Activated naive CD4-positive, alpha-beta T cell treated with anti-CD3 and anti-CD28 coated beads, Interleukin-2, amount 50 U/mL, for 24 hours (primary cell): ENCODE measurements around the gene KLHDC7B.

Source experiments
- H3K27ac Mint-ChIP-seq: one replicate; pipeline ENCODE4 v1.8.0; 2021; ENCODE audit warnings: mild to moderate bottlenecking, mixed read lengths
- H3K27me3 Mint-ChIP-seq: one replicate; pipeline ENCODE4 v1.8.0; 2021; ENCODE audit warnings: mixed read lengths
- H3K36me3 Mint-ChIP-seq: one replicate; pipeline ENCODE4 v1.8.0; 2021; ENCODE audit warnings: mixed read lengths
- H3K4me1 Mint-ChIP-seq: one replicate; pipeline ENCODE4 v1.8.0; 2021; ENCODE audit warnings: mixed read lengths
- H3K4me3 Mint-ChIP-seq: one replicate; pipeline ENCODE4 v1.8.0; 2021; ENCODE audit warnings: mild to moderate bottlenecking, mixed read lengths
- H3K9me3 Mint-ChIP-seq: one replicate; pipeline ENCODE4 v1.8.0; 2021; ENCODE audit warnings: mixed read lengths

The KLHDC7B gene

DNA sequence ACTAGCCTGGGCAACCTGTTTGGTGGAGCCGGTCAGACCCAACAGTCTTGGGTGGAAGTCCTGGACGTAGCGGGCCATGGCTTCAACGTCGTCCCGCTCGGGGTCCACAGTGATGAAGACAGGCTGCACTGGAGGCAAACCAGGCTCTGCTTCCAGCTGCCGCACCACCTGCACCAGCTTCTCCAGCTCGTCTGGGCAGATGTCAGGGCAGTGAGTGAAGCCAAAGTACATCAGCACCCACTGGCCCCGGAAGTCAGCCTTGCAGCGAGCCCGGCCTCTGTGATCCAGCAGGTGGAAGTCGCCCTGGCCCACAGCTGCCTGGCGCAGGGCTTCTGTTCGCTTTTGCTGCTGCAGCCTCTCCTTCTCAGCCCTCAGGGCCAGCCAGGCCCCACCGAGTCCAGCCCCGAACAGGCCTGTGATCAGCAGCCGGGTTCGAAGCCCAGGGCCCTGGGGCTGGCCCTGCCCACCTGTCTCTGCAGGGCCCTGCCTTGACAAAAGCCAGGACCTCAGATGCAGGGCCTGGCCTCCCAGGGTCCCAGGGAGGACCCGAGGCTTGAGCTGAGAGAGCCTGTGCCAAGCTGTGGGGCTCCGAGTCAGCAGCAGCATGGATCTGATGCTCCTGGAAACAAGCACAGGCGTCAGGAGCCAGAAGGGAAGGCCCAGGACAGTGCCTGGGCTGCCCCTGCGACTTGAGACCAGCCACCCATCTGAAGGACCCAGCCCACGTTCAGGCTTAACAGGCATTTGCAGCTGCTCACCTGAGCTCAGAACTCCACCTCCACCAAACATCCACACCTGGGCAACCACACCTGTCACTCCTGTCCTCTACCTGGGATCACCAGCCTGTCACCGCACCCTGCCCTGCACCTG lies 21.7 kb upstream of the KLHDC7B start:
- Mint-ChIP-seq H3K4me1 (peaks cover 28% of the 10 kb centered on the region), H3K9me3 (no peaks in the 10 kb centered on the region), H3K36me3 (peaks cover 5% of the 10 kb centered on the region), H3K27me3 (no peaks in the 10 kb centered on the region), H3K4me3 (peak overlapping the region; percentile 97), H3K27ac (peak overlapping the region; percentile 79)

DNA sequence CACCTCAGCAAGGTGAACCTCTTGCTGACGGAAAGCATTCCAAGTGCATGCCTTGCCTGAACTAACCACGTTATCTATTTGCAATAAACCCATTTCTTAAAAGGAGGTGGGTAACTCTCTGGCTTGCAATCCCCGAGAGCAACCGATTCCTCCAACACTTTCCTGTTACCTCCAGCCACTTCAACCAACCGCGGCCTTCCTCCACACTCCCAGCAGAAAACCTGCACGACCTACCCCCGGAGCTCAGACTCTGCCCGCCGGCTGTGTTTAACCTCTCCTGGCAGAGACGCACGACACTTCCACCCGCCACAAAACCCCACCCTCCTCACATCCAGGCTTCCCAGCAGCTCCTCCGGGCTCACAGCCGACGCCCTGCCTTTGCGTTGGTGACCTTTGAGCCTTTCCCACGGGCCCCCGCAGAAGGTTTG lies 21.0 kb upstream of the KLHDC7B start:
- peak overlapping the region; percentile 79 for H3K27ac Mint-ChIP-seq
- H3K4me3 Mint-ChIP-seq, result peak overlapping the region; percentile 97
- H3K36me3 Mint-ChIP-seq, result peaks cover 5% of the 10 kb centered on the region
- peaks cover 28% of the 10 kb centered on the region for H3K4me1 Mint-ChIP-seq
- no peaks in the 10 kb centered on the region for H3K27me3 Mint-ChIP-seq
- H3K9me3 Mint-ChIP-seq, result no peaks in the 10 kb centered on the region

DNA sequence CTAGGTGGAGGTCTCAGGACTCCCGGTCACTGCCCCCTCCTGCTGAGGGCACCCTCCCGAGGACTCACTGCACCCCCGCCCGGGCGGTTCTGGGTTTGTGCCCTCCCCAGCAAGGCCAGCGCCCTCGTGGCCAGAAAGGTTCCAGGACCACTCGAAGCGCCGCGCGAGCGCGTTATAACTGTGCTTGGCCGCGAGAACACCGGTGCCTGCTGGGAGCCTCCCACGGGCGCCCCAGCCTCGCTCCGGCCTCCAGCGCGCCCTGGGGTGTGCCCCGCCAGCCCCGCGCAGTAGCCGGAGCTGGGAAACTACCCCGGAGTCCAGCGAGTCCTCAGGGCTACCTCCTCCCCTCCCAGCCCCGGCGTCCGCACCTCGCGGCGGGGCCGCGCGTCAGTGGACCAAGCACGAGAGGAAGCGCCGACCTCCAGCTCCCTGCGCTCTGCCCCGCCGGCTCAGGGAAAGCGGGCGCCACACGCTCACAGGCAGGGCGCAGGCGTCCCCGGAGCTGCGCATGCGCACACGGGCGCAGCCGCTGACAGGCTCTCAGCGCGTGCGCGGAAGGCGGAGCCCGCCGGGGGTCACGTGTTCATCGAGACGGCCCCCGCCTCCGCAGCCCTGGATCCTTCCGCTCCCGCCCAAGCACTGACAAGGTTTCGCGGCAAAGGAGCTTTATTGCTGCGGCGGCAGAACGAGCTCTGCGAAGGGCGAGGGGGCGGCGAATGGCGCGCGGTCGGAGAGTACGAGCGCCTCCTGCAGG lies 20.4 kb upstream of the KLHDC7B start, which contains the start of gene SCO2:
Gene SCO2, minus strand, starts transcription at position 495 of the 754 bp plus-strand sequence. CDS start 1,187 bp downstream, outside the sequence.
- Mint-ChIP-seq H3K4me3 (peak within 1 kb of the TSS; percentile 97), H3K27me3 (no peaks in the 10 kb centered on the region), H3K4me1 (peaks cover 28% of the 10 kb centered on the region), H3K9me3 (no peaks in the 10 kb centered on the region), H3K27ac (peak within 1 kb of the TSS; percentile 83), H3K36me3 (peaks cover 5% of the 10 kb centered on the region)

DNA sequence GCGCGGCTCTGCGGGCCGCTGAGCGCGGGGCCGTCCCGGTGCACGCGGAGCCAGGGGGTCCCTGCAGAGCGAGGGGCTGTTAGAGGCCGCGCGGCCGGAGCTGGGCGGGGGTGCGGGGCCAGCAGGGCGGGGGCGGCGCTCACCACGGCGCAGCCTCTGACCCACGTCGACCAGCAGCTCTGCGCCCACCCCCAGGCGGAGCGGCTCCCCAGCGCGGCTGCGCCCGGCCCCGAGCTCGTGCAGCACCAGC lies 19.9 kb upstream of the KLHDC7B start:
- Mint-ChIP-seq H3K27me3 (no peaks in the 10 kb centered on the region), H3K36me3 (peaks cover 5% of the 10 kb centered on the region), H3K9me3 (no peaks in the 10 kb centered on the region), H3K4me3 (peak overlapping the region; percentile 97), H3K4me1 (peaks cover 28% of the 10 kb centered on the region), H3K27ac (peak overlapping the region; percentile 83)

DNA sequence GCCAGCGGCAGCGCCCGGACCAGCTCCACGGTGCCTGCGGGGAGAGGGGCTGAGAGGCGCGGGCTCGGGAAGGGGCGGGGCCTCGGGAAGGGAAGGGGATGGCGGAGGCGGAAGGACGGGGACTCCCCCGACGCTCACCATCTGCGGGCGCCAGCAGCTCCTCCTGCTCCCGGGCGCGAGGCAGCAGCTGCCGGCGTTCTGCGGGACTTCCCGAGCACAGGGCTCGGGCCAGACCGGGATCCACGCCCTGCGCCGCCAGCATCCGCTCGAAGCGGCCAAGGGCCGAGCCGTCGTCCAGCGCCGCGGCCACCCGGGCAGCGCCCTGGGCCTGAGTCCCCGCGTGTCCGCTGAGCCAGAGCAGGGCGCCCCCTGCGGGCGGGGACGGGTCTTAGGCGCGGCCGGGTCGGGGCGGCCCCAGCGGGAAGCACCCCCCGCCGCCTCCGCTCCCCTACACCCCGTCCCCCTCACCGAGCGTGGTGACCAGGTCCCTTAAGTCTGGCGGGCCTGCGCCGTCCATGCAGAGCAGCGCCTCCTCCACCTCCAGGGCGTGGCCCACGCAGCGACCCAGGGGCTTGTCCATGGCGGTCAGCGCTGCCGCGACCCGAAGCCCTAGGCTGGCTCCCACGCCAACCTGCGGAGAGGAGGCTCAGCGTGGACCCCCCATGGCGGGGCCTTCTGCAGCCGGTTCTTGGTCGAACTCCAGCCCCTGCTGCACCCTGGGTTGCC lies 19.4 kb upstream of the KLHDC7B start:
- Mint-ChIP-seq H3K4me1 (peaks cover 28% of the 10 kb centered on the region), H3K9me3 (no peaks in the 10 kb centered on the region), H3K4me3 (peak overlapping the region; percentile 74), H3K27ac (peak overlapping the region; percentile 35), H3K36me3 (peaks cover 5% of the 10 kb centered on the region), H3K27me3 (no peaks in the 10 kb centered on the region)

DNA sequence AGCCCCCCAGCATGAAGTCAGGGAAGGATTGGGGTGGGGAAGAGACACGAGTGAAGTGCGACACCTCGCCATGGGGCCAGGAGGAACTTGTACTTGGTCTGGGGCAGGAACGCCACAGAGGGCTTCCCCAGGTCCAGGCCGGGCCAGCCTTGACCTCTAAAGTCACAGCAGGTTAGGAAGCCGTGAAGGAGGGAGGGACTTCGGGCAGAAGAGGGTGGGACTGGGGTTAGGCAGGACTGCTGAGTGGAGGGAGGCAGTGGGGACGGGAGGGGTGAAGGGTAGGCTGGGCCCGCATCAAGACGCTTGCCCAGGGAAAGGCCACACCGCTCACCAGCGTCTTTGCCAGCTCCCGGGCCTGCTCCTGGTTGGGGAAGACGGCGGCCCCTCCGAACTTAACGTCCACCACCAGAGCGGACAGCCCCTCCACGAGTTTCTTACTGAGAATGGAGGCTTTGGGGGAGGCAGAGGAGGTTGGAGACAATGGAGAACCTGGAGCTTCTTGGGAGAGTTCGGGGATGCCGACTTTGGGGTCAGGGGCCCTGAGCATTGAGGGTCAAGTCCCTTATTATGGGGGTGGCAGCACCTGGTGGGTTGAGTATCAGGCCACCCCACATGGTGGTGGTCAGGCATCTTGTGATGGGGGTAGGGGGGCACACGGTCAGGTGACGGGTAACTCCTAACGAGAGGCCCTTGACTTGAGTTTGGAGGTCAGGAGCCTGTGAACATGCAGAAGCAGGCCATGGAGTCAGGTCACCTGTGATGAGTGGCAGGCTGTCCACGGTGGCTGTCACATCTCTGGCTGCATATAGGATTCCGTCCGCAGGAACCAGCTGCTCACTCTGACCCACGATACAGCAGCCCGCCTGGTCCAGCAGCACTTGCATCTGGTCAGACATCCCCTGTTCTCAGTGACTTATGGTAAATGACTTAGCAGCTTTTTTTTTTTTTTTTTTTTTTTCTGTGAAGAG lies 18.6 kb upstream of the KLHDC7B start:
- peak overlapping the region; percentile 65 for H3K27ac Mint-ChIP-seq
- H3K4me1 Mint-ChIP-seq, result peaks cover 28% of the 10 kb centered on the region
- no peaks in the 10 kb centered on the region for H3K9me3 Mint-ChIP-seq
- peak overlapping the region; percentile 74 for H3K4me3 Mint-ChIP-seq
- H3K36me3 Mint-ChIP-seq, result peaks cover 5% of the 10 kb centered on the region
- no peaks in the 10 kb centered on the region for H3K27me3 Mint-ChIP-seq

DNA sequence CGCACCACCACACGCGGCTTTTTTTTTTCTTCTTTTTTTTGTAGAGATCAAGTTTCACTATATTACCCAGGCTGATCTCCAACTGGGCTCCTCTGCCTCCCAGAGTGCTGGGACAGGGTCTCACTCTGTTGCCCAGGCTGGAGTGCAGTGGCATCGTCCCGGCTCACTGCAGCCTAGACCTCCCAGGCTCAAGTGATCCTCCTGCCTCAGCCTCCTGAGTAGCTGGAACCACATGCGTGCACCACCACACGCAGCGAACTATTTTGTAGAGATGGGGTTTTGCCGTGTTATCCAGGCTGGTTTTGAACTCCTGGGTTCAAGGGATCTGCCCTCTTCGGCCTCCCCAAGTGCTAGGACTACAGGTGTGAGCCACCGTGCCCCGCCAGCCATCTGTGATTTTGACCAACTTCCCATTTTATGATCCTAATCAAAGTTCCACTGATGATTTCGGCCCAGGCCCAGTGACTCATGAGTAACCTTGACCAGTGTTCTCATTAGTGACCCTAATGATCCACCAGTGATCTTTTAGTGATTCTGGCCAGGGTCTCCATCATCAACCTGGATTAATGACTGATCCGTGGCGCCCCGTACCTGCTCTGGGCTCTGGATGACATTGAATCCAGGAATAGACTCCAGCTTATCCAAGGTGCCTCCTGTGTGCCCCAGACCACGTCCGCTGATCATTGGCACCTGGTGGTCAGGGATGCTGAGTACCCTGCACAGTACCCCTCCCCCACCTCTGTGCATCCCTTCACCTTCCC lies 17.6 kb upstream of the KLHDC7B start:
- H3K4me1 Mint-ChIP-seq, result peaks cover 35% of the 10 kb centered on the region
- peak overlapping the region; percentile 68 for H3K27ac Mint-ChIP-seq
- H3K36me3 Mint-ChIP-seq, result peaks cover 5% of the 10 kb centered on the region
- H3K9me3 Mint-ChIP-seq, result no peaks in the 10 kb centered on the region
- peak overlapping the region; percentile 74 for H3K4me3 Mint-ChIP-seq
- H3K27me3 Mint-ChIP-seq, result no peaks in the 10 kb centered on the region

DNA sequence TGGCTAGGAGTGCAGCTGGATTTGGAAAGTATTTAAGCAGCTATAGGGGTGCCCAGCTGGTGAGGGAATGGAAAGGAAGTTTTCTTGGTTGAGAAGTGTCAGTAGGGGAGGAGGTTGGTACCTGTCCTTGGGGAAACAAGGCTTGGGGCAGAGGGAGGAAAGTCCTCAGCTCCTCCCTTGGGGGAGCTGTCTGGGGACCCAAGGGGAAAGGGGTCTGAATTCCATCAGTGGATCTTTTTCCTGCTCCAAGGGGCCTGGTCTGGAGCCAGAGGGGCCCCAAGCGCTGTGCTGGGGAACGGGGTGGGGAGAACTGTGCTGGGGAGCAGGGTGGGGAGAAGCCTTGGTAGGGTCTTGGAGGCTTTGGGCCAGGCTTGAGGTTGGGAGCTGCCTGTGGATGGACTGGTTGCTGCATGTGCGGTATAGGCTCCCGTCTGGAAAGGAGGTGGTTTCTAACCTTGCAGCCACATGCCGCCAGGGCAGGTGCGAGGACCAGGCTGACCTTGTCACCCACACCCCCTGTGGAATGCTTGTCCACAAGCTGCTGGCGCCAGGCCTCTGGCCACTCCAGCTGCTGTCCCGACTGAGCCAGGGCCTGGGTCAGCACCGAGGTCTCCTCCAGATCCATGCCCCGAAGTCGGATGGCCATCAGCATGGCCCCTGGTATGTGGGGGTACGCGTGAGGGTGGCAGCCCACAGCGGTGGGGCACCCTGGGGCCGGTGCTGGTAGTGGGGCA lies 16.9 kb upstream of the KLHDC7B start:
- H3K27me3 Mint-ChIP-seq, result no peaks in the 10 kb centered on the region
- peak overlapping the region; percentile 61 for H3K4me3 Mint-ChIP-seq
- peaks cover 42% of the 10 kb centered on the region for H3K4me1 Mint-ChIP-seq
- peaks cover 5% of the 10 kb centered on the region for H3K36me3 Mint-ChIP-seq
- no peaks in the 10 kb centered on the region for H3K9me3 Mint-ChIP-seq
- no peak overlapping the region for H3K27ac Mint-ChIP-seq

DNA sequence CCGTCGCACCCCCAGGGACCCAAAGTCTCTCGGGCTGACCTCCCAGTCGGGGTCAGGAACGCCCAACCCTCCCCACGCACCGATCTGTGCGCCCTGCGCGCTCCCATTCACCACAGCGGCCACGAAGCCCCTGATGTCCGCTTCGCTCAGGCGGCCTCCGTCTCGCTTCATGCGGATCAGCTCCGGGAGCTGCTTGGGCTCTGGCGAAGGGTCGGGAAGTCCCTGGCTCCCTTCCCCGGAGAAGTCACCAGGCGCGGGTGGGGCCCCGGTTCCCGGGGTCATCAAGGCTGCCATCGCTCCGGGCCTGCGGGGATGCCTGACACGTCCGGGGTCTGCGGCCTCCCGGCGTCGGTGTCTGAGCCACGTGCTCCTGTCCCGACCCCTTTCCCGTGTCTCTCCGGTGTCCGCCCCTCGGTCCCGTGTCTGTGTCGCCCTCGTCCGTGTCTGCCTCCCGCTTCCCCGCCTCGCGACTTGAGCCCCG lies 16.2 kb upstream of the KLHDC7B start:
- H3K27me3 Mint-ChIP-seq, result no peaks in the 10 kb centered on the region
- no peaks in the 10 kb centered on the region for H3K9me3 Mint-ChIP-seq
- H3K4me3 Mint-ChIP-seq, result peak overlapping the region; percentile 42
- H3K4me1 Mint-ChIP-seq, result peaks cover 46% of the 10 kb centered on the region
- peaks cover 4% of the 10 kb centered on the region for H3K36me3 Mint-ChIP-seq
- H3K27ac Mint-ChIP-seq, result peak overlapping the region; percentile 30

DNA sequence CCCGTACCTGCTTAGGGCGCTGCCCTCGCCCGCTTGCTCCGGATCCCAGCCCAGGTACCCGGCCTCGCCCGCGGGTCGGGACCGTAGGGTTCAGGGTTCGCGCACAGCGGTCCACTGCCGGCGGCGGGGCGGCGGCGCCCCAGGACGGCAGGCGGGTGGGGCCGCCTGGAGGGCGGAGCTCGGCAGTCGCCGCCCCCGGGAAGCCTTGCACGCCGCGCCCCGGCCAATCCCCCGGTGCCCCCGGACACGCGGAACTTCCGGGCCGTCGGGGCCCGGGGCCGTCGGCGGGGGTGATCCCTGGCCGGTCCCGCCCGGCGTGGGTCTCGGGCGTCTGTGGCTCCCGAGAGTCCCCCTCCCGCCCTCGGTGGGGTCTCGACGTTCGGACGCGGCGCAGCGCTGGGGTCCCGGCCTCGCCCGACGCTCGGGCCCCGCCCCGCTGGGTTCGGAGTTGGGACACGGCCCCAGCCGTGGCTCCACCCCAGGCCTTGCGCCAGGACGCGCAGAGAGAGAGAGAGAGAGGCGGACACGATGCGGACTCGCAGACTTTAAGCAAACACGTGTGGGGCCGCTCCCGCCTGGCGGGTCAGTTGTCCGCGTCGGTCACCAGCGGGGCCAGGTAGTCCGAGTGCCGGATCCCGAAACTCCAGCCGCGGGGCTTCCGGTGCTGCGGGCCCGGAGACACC lies 15.7 kb upstream of the KLHDC7B start, which contains the start of gene TYMP:
Gene TYMP, minus strand, starts transcription at position 116 of the 683 bp plus-strand sequence. CDS start 303 bp downstream, outside the sequence.
- H3K27me3 Mint-ChIP-seq, result no peaks in the 10 kb centered on the region
- H3K9me3 Mint-ChIP-seq, result no peaks in the 10 kb centered on the region
- peaks cover 43% of the 10 kb centered on the region for H3K4me1 Mint-ChIP-seq
- H3K4me3 Mint-ChIP-seq, result peak within 1 kb of the TSS; percentile 92
- H3K27ac Mint-ChIP-seq, result peak within 1 kb of the TSS; percentile 96
- H3K36me3 Mint-ChIP-seq, result no peaks in the 10 kb centered on the region

DNA sequence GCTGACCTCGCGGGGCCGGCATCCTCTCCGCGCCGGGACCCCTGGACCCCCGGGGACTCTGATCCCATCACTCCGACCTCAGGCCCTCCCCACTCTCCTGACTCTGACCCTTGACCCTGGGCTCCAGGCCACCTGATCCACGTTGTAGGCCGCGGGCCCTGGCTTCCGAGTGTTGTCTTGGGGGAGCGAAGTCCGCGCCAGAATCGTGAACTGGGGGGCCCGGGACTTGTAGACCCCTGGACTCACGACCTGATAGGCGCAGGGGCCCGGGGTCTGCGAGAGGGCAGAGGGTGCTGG lies 15.2 kb upstream of the KLHDC7B start:
- Mint-ChIP-seq H3K4me1 (peaks cover 43% of the 10 kb centered on the region), H3K36me3 (no peaks in the 10 kb centered on the region), H3K27ac (peak overlapping the region; percentile 92), H3K4me3 (peak overlapping the region; percentile 92), H3K9me3 (no peaks in the 10 kb centered on the region), H3K27me3 (no peaks in the 10 kb centered on the region)

DNA sequence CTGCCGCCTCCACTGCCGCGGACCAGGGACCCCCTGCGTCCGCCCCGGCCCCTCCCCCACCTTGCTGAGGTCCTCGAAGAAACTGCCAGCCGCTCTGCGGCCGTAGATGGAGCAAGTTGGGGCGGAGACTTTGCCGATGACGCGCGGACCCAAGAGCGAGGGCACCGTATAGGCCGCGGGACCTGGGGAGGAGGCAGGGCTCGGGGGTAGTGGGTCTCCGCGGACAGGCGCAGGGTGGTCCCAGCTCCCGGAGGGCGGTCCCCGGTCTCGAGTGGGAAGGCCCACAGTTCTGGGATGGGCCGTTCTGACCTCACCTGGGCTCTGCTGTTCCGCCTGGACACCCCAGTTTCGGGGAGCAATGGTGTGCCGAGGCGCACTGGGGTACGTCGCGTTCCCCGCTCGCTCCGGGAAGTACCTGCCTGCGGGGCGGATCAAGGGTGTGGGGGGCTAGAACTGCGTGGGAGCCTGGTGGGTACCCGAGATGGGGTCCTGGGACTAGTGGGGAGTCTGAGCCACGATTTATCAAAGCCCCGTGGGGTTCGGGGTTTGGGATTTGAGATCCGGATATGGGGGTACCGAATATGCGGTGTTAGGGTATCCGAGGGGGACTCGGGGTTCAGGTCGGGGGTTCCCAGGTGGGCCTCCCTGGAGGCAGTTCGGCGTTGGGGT lies 14.7 kb upstream of the KLHDC7B start:
- H3K36me3 Mint-ChIP-seq, result no peaks in the 10 kb centered on the region
- H3K27ac Mint-ChIP-seq, result peak overlapping the region; percentile 96
- no peaks in the 10 kb centered on the region for H3K27me3 Mint-ChIP-seq
- no peaks in the 10 kb centered on the region for H3K9me3 Mint-ChIP-seq
- peaks cover 43% of the 10 kb centered on the region for H3K4me1 Mint-ChIP-seq
- H3K4me3 Mint-ChIP-seq, result peak overlapping the region; percentile 92

DNA sequence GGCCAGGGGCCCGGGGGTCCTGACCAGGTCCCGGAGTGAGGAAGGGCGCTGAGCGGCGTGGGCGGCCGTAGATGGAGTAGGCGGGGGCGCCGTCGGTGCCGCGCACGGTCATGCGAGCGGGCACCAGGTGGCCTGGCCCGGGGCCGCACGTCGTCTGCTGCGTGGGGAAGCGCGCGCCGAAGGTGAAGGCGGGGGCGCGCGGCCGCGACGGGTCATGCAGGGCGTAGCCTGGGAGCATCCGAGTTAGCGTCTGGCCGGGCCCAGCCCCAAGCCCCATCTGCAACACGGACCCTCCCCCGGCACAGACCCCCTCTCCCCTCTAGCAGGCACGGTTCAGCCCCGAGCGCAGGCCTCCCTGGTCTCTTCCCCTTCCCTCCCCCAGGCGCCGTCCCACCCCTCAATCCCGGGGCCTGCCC lies 14.1 kb upstream of the KLHDC7B start:
- peaks cover 43% of the 10 kb centered on the region for H3K4me1 Mint-ChIP-seq
- no peaks in the 10 kb centered on the region for H3K36me3 Mint-ChIP-seq
- H3K4me3 Mint-ChIP-seq, result peak overlapping the region; percentile 92
- H3K9me3 Mint-ChIP-seq, result no peaks in the 10 kb centered on the region
- H3K27me3 Mint-ChIP-seq, result no peaks in the 10 kb centered on the region
- H3K27ac Mint-ChIP-seq, result peak overlapping the region; percentile 96
